Testis (tissue), 2 donors: ENCODE measurements around the gene INPP5F.
"Not testable (repeated sequence)": the region's sequence is repeated elsewhere in the genome, so short reads cannot be mapped to it uniquely, and the experiment has no call there.

Experiments
- POLR2A ChIP-seq: fragments of 450-650 bp; IDR thresholded peaks from one replicate; pipeline ENCODE4 v1.6.1; 2017; ENCODE audit warnings: antibody characterized with exemption, mild to moderate bottlenecking, moderate library complexity
- TF ChIP-seq, protein P1 (sequence below), 3 experiments: fragments of 450-650 bp in 2 of 3; fragments of 200-600 bp in 1 of 3; sonication (generic) in 1 of 3; IDR thresholded peaks; one replicate each; pipeline ENCODE4 v1.5.1; 2016 to 2019; ENCODE audit warnings: antibody characterized with exemption in 3 of 3, mild to moderate bottlenecking in 2 of 3, moderate library complexity in 1 of 3

GRCh38 chr10:119795101-119795500 is 69.3 kb downstream of the INPP5F start:
- TF ChIP-seq, protein P1, sequence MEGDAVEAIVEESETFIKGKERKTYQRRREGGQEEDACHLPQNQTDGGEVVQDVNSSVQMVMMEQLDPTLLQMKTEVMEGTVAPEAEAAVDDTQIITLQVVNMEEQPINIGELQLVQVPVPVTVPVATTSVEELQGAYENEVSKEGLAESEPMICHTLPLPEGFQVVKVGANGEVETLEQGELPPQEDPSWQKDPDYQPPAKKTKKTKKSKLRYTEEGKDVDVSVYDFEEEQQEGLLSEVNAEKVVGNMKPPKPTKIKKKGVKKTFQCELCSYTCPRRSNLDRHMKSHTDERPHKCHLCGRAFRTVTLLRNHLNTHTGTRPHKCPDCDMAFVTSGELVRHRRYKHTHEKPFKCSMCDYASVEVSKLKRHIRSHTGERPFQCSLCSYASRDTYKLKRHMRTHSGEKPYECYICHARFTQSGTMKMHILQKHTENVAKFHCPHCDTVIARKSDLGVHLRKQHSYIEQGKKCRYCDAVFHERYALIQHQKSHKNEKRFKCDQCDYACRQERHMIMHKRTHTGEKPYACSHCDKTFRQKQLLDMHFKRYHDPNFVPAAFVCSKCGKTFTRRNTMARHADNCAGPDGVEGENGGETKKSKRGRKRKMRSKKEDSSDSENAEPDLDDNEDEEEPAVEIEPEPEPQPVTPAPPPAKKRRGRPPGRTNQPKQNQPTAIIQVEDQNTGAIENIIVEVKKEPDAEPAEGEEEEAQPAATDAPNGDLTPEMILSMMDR (IDR thresholded peaks at IDR 0.05), result not testable (repeated sequence)
- TF ChIP-seq POLR2A, result not testable (repeated sequence)
